Dedifferentiated amniotic fluid mesenchymal stem cell (primary cell): ENCODE data around the gene ZNF646.

Experiments
- DNase-seq: peaks from one replicate; pipeline ENCODE4 v3.0.0-alpha.2; 2016; ENCODE audit errors: extremely low spot score

ZNF646 gene

GRCh38 chr16:31130899-31131298 is 56.7 kb downstream of the ZNF646 start:
- no peak for DNase-seq

DNA sequence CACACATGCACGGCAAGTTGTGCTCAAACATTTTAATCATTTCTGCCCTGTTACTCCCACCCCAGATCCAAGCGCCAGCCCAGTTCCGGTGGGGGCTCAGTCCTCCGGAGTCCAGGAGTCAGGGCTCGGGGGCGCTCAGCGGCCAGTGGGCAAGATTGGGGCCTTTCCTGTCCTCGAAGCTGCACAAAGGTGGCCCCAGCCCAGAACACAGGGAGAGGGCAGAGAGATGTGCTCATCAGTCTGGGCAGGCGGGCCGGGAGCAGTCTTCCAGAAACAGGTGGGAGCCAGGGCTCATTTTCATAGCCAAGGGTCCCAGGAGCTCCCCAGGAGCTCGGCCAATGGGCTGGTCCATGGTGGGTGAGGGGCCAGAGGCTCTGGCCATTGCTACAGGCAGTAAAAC is 57.2 kb downstream of the ZNF646 start:
- DNase-seq, result no peak

DNA sequence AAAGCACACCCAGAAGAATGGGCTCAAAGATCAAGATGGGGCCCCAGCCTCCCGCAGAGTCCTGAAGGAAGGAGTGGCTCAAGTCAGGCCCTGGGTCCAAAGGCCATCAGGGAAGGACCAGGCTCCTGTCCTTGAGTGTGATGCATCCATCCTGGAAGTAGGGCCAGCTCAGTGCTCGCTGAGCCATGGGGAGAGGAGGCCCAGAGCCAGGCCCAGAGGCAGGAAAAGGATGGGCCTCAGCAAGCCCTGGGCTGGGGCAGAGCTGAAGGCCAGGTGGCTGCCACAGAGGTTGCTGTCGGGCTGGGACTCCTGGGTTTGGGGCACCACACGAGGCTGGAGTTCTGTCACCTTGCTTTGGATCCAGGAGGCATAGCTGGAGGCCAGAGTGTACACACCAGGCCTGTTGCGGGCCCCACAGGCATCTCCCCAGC is 57.6 kb downstream of the ZNF646 start:
- DNase-seq, result no peak

GRCh38 chr16:31132303-31132979 is 58.2 kb downstream of the ZNF646 start:
- DNase-seq, result no peak

- no peak for DNase-seq
These were observed 58.9 kb downstream of the ZNF646 start for GRCh38 chr16:31133046-31133501.
